Caki2 (cell line): Measurements from ENCODE around the gene MPC1L. TPM values are rescaled to one million over a fixed set of nuclear protein-coding genes. Genes with fewer than 3 reads are reported as not detected.

Experiments
- DNase-seq: peaks from one replicate; pipeline ENCODE4 v3.0.0-alpha.2; 2015; ENCODE audit warnings: low read depth
- in situ Hi-C: cut with HindIII; loops from 2 replicates; pipeline ENCODE4 v1.10.0; 2016; ENCODE audit warnings: low sequenced_read_pairs, low pct_unique_long_range_greater_than_20kb, mixed read lengths
- total RNA-seq: library from RNA; depleted of rRNA; stranded (reverse); fragments of >200 nt; shearing (Covaris generic); gene quantifications from 2 replicates; pipeline ENCODE4 v1.2.3, GENCODE V29; 2014; ENCODE audit warnings: low replicate concordance; rRNA removed

Gene MPC1L
- total RNA-seq, 1 experiment from 2014 or later, result not detected

DNA sequence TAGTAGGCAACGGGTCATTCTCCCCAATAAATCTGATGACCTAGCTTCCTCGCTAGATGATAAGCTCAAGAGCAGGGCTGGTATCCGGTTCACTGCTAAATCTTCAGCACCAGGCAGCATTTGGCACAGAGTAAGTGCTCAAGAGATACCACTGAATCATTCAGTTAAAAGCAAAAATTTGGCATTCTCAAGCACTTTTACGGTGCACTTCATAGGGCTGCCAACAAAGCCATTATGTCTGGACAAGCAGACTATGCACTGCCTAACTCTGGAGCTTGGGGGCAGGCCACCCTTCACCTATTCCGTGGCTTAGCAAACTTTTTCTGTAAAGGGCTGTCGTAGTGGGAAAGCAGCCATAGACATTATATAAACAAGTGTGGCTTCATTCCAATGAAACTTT, 47.9 kb downstream of the MPC1L start:
- DNase-seq, result no peak
- in situ Hi-C loops, result no loop called here

Other genes starting within 250 kb of the MPC1L start
- gene ATP6AP2, start 42.5 kb upstream of the MPC1L start, total RNA-seq, result 82.5 and 104 TPM in 2 replicates
- gene CXorf38, start 24.1 kb downstream of the MPC1L start, total RNA-seq, result 9.8 and 12.7 TPM in 2 replicates
- 3.8 and 4.8 TPM in 2 replicates for gene MED14, start 112.1 kb downstream of the MPC1L start, total RNA-seq